HEK293 (cell line): ENCODE measurements around the gene RBM39.

Source experiments
- CTCF ChIA-PET: fragments of 350-600 bp; formaldehyde crosslinking; extraction: SDS; loops from one replicate; lab custom pipeline; 2021; ENCODE audit warnings: antibody characterized with exemption; lab: Yijun Ruan, JAX
- POLR2A ChIA-PET: fragments of 300-600 bp; formaldehyde crosslinking; extraction: SDS; loops from one replicate; lab custom pipeline; 2020; ENCODE audit warnings: antibody characterized with exemption, inconsistent platforms; lab: Yijun Ruan, JAX
- H3K27ac ChIP-seq: fragments of 200-500 bp; sonication (Bioruptor generic); 2 replicates; pipeline ENCODE4 v1.5.1; 2014; ENCODE audit warnings: low read depth, low read length, control low read depth, inconsistent platforms; ENCODE audit errors: extremely low read depth
- H3K36me3 ChIP-seq, 2 experiments: fragments of 200-500 bp in 1 of 2; sonication (Bioruptor generic) in 1 of 2; 1 replicate in 1 of 2; 2 replicates in 1 of 2; pipeline ENCODE4 v1.5.1; 2014 to 2017; ENCODE audit warnings: inconsistent platforms in 2 of 2, low read length in 2 of 2; ENCODE audit not compliant: control insufficient read depth in 2 of 2, insufficient read depth in 1 of 2
- H3K4me1 ChIP-seq: fragments of 200-500 bp; sonication (Bioruptor generic); 2 replicates; pipeline ENCODE4 v1.5.1; 2014; ENCODE audit warnings: mild to moderate bottlenecking, low read length, inconsistent platforms; ENCODE audit not compliant: control insufficient read depth, insufficient read depth
- H3K4me3 ChIP-seq: 2 replicates; pipeline ENCODE4 v1.5.1; 2011; ENCODE audit warnings: low read depth, mild to moderate bottlenecking, control low read depth, low read length, moderate library complexity
- H3K9me3 ChIP-seq: fragments of 200-500 bp; sonication (Bioruptor generic); 2 replicates; pipeline ENCODE4 v1.5.1; 2014; ENCODE audit warnings: low read depth, low read length, inconsistent platforms; ENCODE audit not compliant: control insufficient read depth, insufficient read depth
- EGR2 ChIP-seq: fragments of 450-650 bp; formaldehyde crosslinking; IDR thresholded peaks from 2 replicates; pipeline ENCODE4 v1.5.1; 2016; ENCODE audit warnings: low read depth, missing biosample characterization, missing genetic modification characterization
- GLI4 ChIP-seq: fragments of 450-650 bp; formaldehyde crosslinking; IDR thresholded peaks from 2 replicates; pipeline ENCODE4 v1.5.1; 2016; ENCODE audit warnings: missing biosample characterization, missing genetic modification characterization
- KLF9 ChIP-seq: fragments of 450-650 bp; formaldehyde crosslinking; IDR thresholded peaks from 2 replicates; pipeline ENCODE4 v1.5.1; 2016; ENCODE audit warnings: missing biosample characterization, missing genetic modification characterization, low read depth
- MZF1 ChIP-seq: fragments of 450-650 bp; formaldehyde crosslinking; IDR thresholded peaks from 2 replicates; pipeline ENCODE4 v1.5.1; 2017; ENCODE audit warnings: missing biosample characterization, missing genetic modification characterization, borderline replicate concordance
- SALL2 ChIP-seq: fragments of 450-650 bp; formaldehyde crosslinking; IDR thresholded peaks from 2 replicates; pipeline ENCODE4 v1.5.0; 2017; ENCODE audit warnings: missing biosample characterization, mild to moderate bottlenecking, missing genetic modification characterization, borderline replicate concordance
- SP2 ChIP-seq: fragments of 450-650 bp; formaldehyde crosslinking; IDR thresholded peaks from 2 replicates; pipeline ENCODE4 v1.5.1; 2016; ENCODE audit warnings: missing biosample characterization, missing genetic modification characterization
- YY1 ChIP-seq: fragments of 450-650 bp; formaldehyde crosslinking; IDR thresholded peaks from 2 replicates; pipeline ENCODE4 v1.5.1; 2018; ENCODE audit warnings: missing biosample characterization, missing genetic modification characterization
- ZNF146 ChIP-seq: fragments of 450-650 bp; formaldehyde crosslinking; IDR thresholded peaks from 2 replicates; pipeline ENCODE4 v1.5.1; 2016; ENCODE audit warnings: missing biosample characterization, missing genetic modification characterization
- ZNF155 ChIP-seq: fragments of 450-650 bp; formaldehyde crosslinking; IDR thresholded peaks from 2 replicates; pipeline ENCODE4 v1.5.1; 2016; ENCODE audit warnings: missing biosample characterization, missing genetic modification characterization
- ZNF2 ChIP-seq: fragments of 450-650 bp; formaldehyde crosslinking; IDR thresholded peaks from 2 replicates; pipeline ENCODE4 v1.5.1; 2016; ENCODE audit warnings: missing biosample characterization, missing genetic modification characterization
- ZNF274 ChIP-seq, 2 experiments: fragments of 200-500 bp in 1 of 2; fragments of 450-650 bp in 1 of 2; sonication (Bioruptor generic) in 1 of 2; formaldehyde crosslinking in 1 of 2; IDR thresholded peaks; 2 replicates each; pipeline versions ENCODE4 v1.5.1 to v1.6.1; 2014 to 2016; ENCODE audit warnings: borderline replicate concordance in 1 of 2, inconsistent platforms in 1 of 2, low read length in 1 of 2, missing biosample characterization in 1 of 2, missing genetic modification characterization in 1 of 2
- ZNF302 ChIP-seq: fragments of 450-650 bp; formaldehyde crosslinking; IDR thresholded peaks from 2 replicates; pipeline ENCODE4 v1.5.1; 2016; ENCODE audit warnings: missing biosample characterization, missing genetic modification characterization, low read depth
- ZNF311 ChIP-seq: fragments of 450-650 bp; formaldehyde crosslinking; IDR thresholded peaks from 2 replicates; pipeline ENCODE4 v1.5.1; 2017; ENCODE audit warnings: missing biosample characterization, missing genetic modification characterization, borderline replicate concordance
- ZNF335 ChIP-seq: fragments of 450-650 bp; formaldehyde crosslinking; conservative IDR thresholded peaks from 2 replicates; pipeline ENCODE4 v1.5.1; 2016; ENCODE audit warnings: missing biosample characterization, missing genetic modification characterization
- ZNF473 ChIP-seq: fragments of 450-650 bp; formaldehyde crosslinking; IDR thresholded peaks from 2 replicates; pipeline ENCODE4 v1.5.1; 2017; ENCODE audit warnings: missing biosample characterization, missing genetic modification characterization
- ZNF510 ChIP-seq: fragments of 450-650 bp; formaldehyde crosslinking; IDR thresholded peaks from 2 replicates; pipeline ENCODE4 v1.5.1; 2018; ENCODE audit warnings: mild to moderate bottlenecking, missing genetic modification characterization, missing biosample characterization; ENCODE audit not compliant: insufficient replicate concordance
- ZNF521 ChIP-seq: fragments of 450-650 bp; formaldehyde crosslinking; IDR thresholded peaks from 2 replicates; pipeline ENCODE4 v1.5.1; 2017; ENCODE audit warnings: missing biosample characterization, mild to moderate bottlenecking, missing genetic modification characterization
- ZNF544 ChIP-seq: fragments of 450-650 bp; formaldehyde crosslinking; IDR thresholded peaks from 2 replicates; pipeline ENCODE4 v1.5.0; 2017; ENCODE audit warnings: missing biosample characterization, missing genetic modification characterization
- ZNF626 ChIP-seq: fragments of 450-650 bp; sonication (Bioruptor Pico); formaldehyde crosslinking; IDR thresholded peaks from 2 replicates; pipeline ENCODE4 v1.5.1; 2018; ENCODE audit warnings: missing biosample characterization, missing genetic modification characterization, inconsistent platforms
- ZNF664 ChIP-seq: fragments of 450-650 bp; formaldehyde crosslinking; IDR thresholded peaks from 2 replicates; pipeline ENCODE4 v1.5.1; 2016; ENCODE audit warnings: missing biosample characterization, missing genetic modification characterization
- TF ChIP-seq, protein P1 (sequence below): fragments of 450-650 bp; formaldehyde crosslinking; IDR thresholded peaks from 2 replicates; pipeline ENCODE4 v1.5.1; 2017; ENCODE audit warnings: missing biosample characterization, missing genetic modification characterization
- TF ChIP-seq, protein P2 (sequence below): fragments of 450-650 bp; formaldehyde crosslinking; IDR thresholded peaks from 2 replicates; pipeline ENCODE4 v1.5.1; 2016; ENCODE audit warnings: missing biosample characterization, missing genetic modification characterization
- TF ChIP-seq, protein P3 (sequence below): sonication (generic); formaldehyde crosslinking; IDR thresholded peaks from 2 replicates; pipeline ENCODE4 v1.8.1; 2022; ENCODE audit warnings: mild to moderate bottlenecking, moderate library complexity, missing genetic modification reagents
- TF ChIP-seq, protein P4 (sequence below): fragments of 450-650 bp; formaldehyde crosslinking; IDR thresholded peaks from 2 replicates; pipeline ENCODE4 v1.5.1; 2016; ENCODE audit warnings: missing biosample characterization, missing genetic modification characterization
- TF ChIP-seq, protein P5 (sequence below): fragments of 450-650 bp; IDR thresholded peaks from 2 replicates; pipeline ENCODE4 v1.5.1; 2018; ENCODE audit warnings: missing biosample characterization, mild to moderate bottlenecking, missing genetic modification characterization

The RBM39 gene

DNA sequence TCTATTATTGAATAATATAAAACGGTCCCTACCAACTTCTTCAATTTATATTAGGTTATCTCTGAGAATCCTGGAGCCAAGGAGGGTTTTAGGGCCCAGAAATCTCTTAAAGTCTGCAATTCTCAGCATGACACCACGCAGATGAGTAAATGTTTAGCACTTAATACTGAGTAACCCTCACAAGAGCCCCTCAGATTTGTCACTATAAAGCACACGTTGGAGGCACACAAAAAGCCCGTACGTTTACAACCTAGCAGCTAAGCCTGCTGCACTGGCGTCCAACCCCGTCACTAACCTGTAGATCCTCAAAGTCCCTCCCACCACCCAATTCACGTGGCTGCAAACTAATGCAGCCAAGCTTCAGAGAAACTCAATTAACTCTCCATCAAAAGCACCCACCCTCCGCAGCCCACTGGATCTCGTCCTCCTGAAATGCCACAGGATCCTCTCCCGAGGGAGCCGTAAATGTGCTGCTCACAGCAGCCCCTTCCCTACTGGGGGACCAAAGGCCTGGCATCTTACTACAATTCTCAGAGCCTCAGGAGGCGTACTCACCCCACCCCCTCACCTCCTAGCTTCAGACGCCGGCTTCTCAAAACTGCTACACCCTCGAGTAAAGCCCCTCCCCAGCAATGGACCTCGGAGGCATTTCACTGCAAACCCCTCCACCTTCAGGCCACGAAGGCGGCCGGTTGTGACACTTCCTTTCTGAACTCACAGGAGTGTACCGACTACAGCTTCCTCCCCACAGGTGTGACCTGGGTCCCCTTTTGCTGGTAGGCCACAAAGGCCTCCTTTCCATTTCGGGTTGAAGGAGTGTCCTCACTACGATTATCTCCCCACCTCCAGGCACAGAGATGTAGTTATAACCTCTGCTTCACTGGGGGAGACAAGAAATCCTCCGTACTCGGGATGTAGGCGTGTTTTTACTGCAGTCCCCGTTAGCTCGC lies 78.3 kb downstream of the RBM39 start (continued):
- TF ChIP-seq ZNF146 (tag by site-specific recombination) (no peak), ZNF335 (tag by site-specific recombination) (peak; percentile 73), ZNF521 (tag by site-specific recombination) (no peak), EGR2 (tag by site-specific recombination) (peak; percentile 84), KLF9 (tag by site-specific recombination) (peak; percentile 67; the same call in 1 of the 2 replicates), SALL2 (tag by site-specific recombination) (no peak), ZNF544 (tag by site-specific recombination) (no peak), ZNF2 (tag by site-specific recombination) (peak; percentile 30; the same call in 1 of the 2 replicates), MZF1 (tag by site-specific recombination) (no peak), SP2 (peak; percentile 56)
- TF ChIP-seq, protein P1, sequence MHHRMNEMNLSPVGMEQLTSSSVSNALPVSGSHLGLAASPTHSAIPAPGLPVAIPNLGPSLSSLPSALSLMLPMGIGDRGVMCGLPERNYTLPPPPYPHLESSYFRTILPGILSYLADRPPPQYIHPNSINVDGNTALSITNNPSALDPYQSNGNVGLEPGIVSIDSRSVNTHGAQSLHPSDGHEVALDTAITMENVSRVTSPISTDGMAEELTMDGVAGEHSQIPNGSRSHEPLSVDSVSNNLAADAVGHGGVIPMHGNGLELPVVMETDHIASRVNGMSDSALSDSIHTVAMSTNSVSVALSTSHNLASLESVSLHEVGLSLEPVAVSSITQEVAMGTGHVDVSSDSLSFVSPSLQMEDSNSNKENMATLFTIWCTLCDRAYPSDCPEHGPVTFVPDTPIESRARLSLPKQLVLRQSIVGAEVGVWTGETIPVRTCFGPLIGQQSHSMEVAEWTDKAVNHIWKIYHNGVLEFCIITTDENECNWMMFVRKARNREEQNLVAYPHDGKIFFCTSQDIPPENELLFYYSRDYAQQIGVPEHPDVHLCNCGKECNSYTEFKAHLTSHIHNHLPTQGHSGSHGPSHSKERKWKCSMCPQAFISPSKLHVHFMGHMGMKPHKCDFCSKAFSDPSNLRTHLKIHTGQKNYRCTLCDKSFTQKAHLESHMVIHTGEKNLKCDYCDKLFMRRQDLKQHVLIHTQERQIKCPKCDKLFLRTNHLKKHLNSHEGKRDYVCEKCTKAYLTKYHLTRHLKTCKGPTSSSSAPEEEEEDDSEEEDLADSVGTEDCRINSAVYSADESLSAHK = no peak
- TF ChIP-seq, protein P2, sequence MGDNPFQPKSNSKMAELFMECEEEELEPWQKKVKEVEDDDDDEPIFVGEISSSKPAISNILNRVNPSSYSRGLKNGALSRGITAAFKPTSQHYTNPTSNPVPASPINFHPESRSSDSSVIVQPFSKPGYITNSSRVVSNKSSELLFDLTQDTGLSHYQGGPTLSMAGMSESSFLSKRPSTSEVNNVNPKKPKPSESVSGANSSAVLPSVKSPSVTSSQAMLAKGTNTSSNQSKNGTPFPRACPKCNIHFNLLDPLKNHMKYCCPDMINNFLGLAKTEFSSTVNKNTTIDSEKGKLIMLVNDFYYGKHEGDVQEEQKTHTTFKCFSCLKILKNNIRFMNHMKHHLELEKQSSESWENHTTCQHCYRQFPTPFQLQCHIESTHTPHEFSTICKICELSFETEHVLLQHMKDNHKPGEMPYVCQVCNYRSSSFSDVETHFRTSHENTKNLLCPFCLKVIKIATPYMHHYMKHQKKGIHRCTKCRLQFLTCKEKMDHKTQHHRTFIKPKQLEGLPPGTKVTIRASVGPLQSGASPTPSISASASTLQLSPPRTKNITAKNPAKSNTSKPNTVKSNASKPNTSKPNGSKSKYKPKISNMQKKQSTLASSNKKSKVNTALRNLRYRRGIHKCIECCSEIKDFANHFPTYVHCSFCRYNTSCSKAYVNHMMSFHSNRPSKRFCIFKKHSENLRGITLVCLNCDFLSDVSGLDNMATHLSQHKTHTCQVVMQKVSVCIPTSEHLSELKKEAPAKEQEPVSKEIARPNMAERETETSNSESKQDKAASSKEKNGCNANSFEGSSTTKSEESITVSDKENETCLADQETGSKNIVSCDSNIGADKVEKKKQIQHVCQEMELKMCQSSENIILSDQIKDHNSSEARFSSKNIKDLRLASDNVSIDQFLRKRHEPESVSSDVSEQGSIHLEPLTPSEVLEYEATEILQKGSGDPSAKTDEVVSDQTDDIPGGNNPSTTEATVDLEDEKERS (tag by site-specific recombination) = no peak

DNA sequence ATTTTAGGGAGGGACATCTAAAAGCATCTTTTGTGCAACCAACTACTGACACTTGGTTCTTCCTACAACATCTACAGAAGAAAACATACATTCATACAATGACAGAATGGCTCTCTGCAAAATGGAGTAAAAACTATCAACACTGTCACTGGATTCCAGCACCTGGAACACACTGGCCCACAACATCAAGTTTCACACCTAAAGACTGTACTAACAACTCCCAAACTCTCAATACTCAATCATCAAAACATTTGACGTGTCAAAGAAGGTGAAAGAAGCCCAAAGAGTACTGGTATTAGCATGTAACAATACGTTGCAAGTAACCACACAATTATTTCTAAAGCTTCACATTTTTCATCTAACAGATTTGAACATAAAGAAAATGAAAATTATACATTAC lies 79.5 kb downstream of the RBM39 start:
- ChIA-PET CTCF (no interaction called here), POLR2A (interaction anchor here (1.6 to 3.2 kb wide), 2 partner anchors 43 to 207 kb away, joined by 5 to 13 read pairs; partner anchors contain the start of gene CEP250)
- TF ChIP-seq, protein P3, sequence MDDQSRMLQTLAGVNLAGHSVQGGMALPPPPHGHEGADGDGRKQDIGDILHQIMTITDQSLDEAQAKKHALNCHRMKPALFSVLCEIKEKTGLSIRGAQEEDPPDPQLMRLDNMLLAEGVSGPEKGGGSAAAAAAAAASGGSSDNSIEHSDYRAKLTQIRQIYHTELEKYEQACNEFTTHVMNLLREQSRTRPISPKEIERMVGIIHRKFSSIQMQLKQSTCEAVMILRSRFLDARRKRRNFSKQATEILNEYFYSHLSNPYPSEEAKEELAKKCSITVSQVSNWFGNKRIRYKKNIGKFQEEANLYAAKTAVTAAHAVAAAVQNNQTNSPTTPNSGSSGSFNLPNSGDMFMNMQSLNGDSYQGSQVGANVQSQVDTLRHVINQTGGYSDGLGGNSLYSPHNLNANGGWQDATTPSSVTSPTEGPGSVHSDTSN (CRISPR knock-in tag) = no peak
- no peak for TF ChIP-seq ZNF510 (tag by site-specific recombination)
- no peak for TF ChIP-seq ZNF302 (tag by site-specific recombination)
- no peak for TF ChIP-seq ZNF274 (IDR thresholded peaks at IDR 0.05; ENCODE audit: low read length)
- no peak for TF ChIP-seq ZNF274 (tag by site-specific recombination; IDR thresholded peaks at IDR 0.05; ENCODE audit: borderline replicate concordance)
- TF ChIP-seq ZNF473 (tag by site-specific recombination) = no peak
- no peak for TF ChIP-seq ZNF146 (tag by site-specific recombination)
- TF ChIP-seq ZNF626 (tag by site-specific recombination) = no peak
- no peak for TF ChIP-seq ZNF155 (tag by site-specific recombination)
- TF ChIP-seq, protein P4, sequence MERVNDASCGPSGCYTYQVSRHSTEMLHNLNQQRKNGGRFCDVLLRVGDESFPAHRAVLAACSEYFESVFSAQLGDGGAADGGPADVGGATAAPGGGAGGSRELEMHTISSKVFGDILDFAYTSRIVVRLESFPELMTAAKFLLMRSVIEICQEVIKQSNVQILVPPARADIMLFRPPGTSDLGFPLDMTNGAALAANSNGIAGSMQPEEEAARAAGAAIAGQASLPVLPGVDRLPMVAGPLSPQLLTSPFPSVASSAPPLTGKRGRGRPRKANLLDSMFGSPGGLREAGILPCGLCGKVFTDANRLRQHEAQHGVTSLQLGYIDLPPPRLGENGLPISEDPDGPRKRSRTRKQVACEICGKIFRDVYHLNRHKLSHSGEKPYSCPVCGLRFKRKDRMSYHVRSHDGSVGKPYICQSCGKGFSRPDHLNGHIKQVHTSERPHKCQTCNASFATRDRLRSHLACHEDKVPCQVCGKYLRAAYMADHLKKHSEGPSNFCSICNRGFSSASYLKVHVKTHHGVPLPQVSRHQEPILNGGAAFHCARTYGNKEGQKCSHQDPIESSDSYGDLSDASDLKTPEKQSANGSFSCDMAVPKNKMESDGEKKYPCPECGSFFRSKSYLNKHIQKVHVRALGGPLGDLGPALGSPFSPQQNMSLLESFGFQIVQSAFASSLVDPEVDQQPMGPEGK = no peak
- TF ChIP-seq ZNF664 (tag by site-specific recombination) = no peak
- TF ChIP-seq GLI4 = no peak
- no peak for TF ChIP-seq YY1 (tag by site-specific recombination)
- TF ChIP-seq ZNF311 = no peak
- TF ChIP-seq, protein P5, sequence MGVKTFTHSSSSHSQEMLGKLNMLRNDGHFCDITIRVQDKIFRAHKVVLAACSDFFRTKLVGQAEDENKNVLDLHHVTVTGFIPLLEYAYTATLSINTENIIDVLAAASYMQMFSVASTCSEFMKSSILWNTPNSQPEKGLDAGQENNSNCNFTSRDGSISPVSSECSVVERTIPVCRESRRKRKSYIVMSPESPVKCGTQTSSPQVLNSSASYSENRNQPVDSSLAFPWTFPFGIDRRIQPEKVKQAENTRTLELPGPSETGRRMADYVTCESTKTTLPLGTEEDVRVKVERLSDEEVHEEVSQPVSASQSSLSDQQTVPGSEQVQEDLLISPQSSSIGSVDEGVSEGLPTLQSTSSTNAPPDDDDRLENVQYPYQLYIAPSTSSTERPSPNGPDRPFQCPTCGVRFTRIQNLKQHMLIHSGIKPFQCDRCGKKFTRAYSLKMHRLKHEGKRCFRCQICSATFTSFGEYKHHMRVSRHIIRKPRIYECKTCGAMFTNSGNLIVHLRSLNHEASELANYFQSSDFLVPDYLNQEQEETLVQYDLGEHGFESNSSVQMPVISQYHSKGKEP (tag by site-specific recombination) = no peak
- peak overlapping the region; percentile 87 for H3K4me3 ChIP-seq
- no peak overlapping the region for H3K27ac ChIP-seq
- H3K4me1 ChIP-seq = peaks cover 16% of the 10 kb centered on the region
- H3K9me3 ChIP-seq = no peaks in the 10 kb centered on the region
- H3K36me3 ChIP-seq = peaks cover 0 to under 1% of the 10 kb centered on the region in 2 experiments; a peak in 1 of 3 replicates
